ENCODE measurements around the gene C10orf105.

Gene C10orf105

DNA sequence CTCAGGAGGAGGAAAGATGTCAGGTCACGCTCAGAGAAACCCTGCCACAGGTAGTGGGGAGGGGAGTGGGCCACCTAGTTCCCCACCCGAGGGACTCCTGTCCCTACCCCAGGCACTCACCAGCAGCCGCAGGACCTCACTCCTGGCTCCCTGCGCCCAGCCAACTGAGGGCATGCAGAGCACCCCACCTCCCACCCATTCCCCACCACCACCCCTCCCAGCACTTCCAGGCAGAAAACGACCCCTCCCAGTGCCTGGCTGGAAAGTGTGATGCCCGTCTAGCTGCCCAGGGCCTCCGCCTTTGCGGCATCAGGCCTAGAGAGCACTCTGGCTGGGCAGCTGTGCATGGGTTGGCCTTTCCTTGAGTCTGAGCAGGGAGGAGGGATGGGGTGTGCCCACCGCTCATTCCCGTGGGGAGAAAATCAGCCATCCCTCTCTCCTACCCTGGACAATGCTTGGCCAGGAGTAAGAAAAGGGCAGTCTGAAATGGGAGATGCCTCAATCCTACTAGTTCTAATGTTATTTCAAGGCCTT is 1.3 kb downstream of the C10orf105 start:
- POLR2A ChIA-PET: no interaction called here
- Histone ChIP-seq H3K4me3 (ENCODE audit: control insufficient read depth in 1 of 7, extremely low read depth in 1 of 7, insufficient read depth in 4 of 7, low read depth in 2 of 7, low read length in 6 of 7) (no peak overlapping the region), H3K27me3 (replicated peaks in 2 of 5; ENCODE audit: control insufficient read depth in 4 of 5, insufficient read depth in 5 of 5, low read length in 4 of 5) (no peaks in the 10 kb centered on the region), H3K4me1 (ENCODE audit: control extremely low read depth in 1 of 4, control insufficient read depth in 4 of 4, insufficient read depth in 4 of 4, low read length in 3 of 4) (peaks cover 7 to 48% (median 31%) of the 10 kb centered on the region in 4 experiments), H3K9me3 (ENCODE audit: control extremely low read depth in 1 of 5, control insufficient read depth in 4 of 5, insufficient read depth in 2 of 5, low read depth in 1 of 5, low read length in 4 of 5) (no peaks in the 10 kb centered on the region), H3K27ac (ENCODE audit: insufficient read depth in 1 of 2, low read depth in 1 of 2, low read length in 2 of 2, poor library complexity in 1 of 2, severe bottlenecking in 2 of 2) (no peak overlapping the region), H3K36me3 (ENCODE audit: control insufficient read depth in 4 of 4, insufficient read depth in 4 of 4, low read length in 3 of 4) (no peaks in the 10 kb centered on the region)
- DNase-seq: no peak
- WGBS (ENCODE audit: insufficient coverage): 98% methylated on average over 5 of the region's 10 CpGs
- CTCF ChIA-PET: interaction anchor here (0.9 to 2.8 kb wide), 5 partner anchors 8 to 21 kb away, joined by 4 to 23 read pairs (median 6); no protein-coding TSS in a partner anchor

GRCh38 chr10:71717551-71717951 is 2.0 kb downstream of the C10orf105 start:
- H3K27me3 ChIP-seq (replicated peaks in 2 of 5; ENCODE audit: control insufficient read depth in 4 of 5, insufficient read depth in 5 of 5, low read length in 4 of 5): no peaks in the 10 kb centered on the region
- no peak for DNase-seq
- no peak overlapping the region for H3K27ac ChIP-seq (ENCODE audit: insufficient read depth in 1 of 2, low read depth in 1 of 2, low read length in 2 of 2, poor library complexity in 1 of 2, severe bottlenecking in 2 of 2)
- ChIA-PET POLR2A (no interaction called here), CTCF (interaction anchor here (0.6 to 2.8 kb wide), 5 partner anchors 8 to 111 kb away, joined by 3 to 23 read pairs (median 6); no protein-coding TSS in a partner anchor)
- H3K4me3 ChIP-seq (ENCODE audit: control insufficient read depth in 1 of 7, extremely low read depth in 1 of 7, insufficient read depth in 4 of 7, low read depth in 2 of 7, low read length in 6 of 7): no peak overlapping the region
- 91% methylated on average over 2 of the region's 2 CpGs for WGBS (ENCODE audit: insufficient coverage)
- peaks cover 7 to 48% (median 37%) of the 10 kb centered on the region in 4 experiments for H3K4me1 ChIP-seq (ENCODE audit: control extremely low read depth in 1 of 4, control insufficient read depth in 4 of 4, insufficient read depth in 4 of 4, low read length in 3 of 4)
- H3K9me3 ChIP-seq (ENCODE audit: control extremely low read depth in 1 of 5, control insufficient read depth in 4 of 5, insufficient read depth in 2 of 5, low read depth in 1 of 5, low read length in 4 of 5): no peaks in the 10 kb centered on the region
- H3K36me3 ChIP-seq (ENCODE audit: control insufficient read depth in 4 of 4, insufficient read depth in 4 of 4, low read length in 3 of 4): no peaks in the 10 kb centered on the region

DNA sequence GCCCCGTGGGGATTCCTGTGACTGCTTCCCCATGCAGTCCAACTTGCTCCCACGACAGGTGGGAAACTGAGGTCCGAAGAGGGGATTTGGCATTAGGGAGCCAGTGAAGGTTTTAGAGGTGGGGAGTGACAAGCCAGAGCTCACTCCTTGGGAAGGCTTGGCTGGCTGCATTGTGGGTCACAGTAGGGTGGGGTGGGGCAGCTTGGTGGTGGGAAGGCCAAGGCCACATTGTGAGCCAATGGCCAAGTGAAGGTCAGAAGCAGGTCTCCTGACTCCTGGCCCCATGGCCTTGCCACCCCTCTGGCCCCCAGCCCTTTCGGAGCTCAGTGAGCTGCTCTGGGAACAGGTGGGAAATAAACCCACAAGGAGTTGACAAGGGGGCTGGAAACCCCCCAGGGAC is 2.5 kb downstream of the C10orf105 start:
- Histone ChIP-seq H3K27me3 (replicated peaks in 2 of 5; ENCODE audit: control insufficient read depth in 4 of 5, insufficient read depth in 5 of 5, low read length in 4 of 5) (no peaks in the 10 kb centered on the region), H3K36me3 (ENCODE audit: control insufficient read depth in 4 of 4, insufficient read depth in 4 of 4, low read length in 3 of 4) (no peaks in the 10 kb centered on the region), H3K4me1 (ENCODE audit: control extremely low read depth in 1 of 4, control insufficient read depth in 4 of 4, insufficient read depth in 4 of 4, low read length in 3 of 4) (peaks cover 7 to 53% (median 38%) of the 10 kb centered on the region in 4 experiments), H3K9me3 (ENCODE audit: control extremely low read depth in 1 of 5, control insufficient read depth in 4 of 5, insufficient read depth in 2 of 5, low read depth in 1 of 5, low read length in 4 of 5) (no peaks in the 10 kb centered on the region), H3K27ac (ENCODE audit: insufficient read depth in 1 of 2, low read depth in 1 of 2, low read length in 2 of 2, poor library complexity in 1 of 2, severe bottlenecking in 2 of 2) (no peak overlapping the region), H3K4me3 (ENCODE audit: control insufficient read depth in 1 of 7, extremely low read depth in 1 of 7, insufficient read depth in 4 of 7, low read depth in 2 of 7, low read length in 6 of 7) (no peak overlapping the region)
- 86% methylated on average over 1 of the region's 4 CpGs for WGBS (ENCODE audit: insufficient coverage)
- ChIA-PET CTCF (interaction anchor here (0.6 to 6.2 kb wide), 7 partner anchors 9 to 111 kb away, joined by 3 to 32 read pairs (median 6); no protein-coding TSS in a partner anchor), POLR2A (no interaction called here)
- no peak for DNase-seq

DNA sequence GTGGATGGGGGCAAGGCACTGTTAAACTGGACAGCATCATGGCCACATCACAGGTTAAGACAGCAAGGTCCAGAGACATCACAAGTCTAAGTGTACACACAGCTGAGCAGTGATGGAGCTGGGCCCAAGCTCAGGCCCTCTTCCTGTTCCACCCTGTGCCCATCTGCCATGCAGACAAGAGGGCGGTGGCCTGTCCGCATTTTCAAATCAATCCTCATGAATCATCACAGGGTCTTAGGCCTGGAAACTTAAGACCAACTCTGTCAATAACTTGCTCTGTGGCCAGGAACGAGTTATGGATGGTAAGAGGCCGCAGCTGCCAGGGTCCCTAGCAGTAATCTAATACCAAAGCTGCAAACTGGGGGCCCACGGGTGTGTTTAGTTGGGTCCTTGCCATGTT is 3.2 kb downstream of the C10orf105 start:
- WGBS (ENCODE audit: insufficient coverage): 96% methylated on average over 3 of the region's 5 CpGs

GRCh38 chr10:71715860-71716259 is 3.7 kb downstream of the C10orf105 start:
- no peak overlapping the region for H3K4me3 ChIP-seq (ENCODE audit: control insufficient read depth in 1 of 7, extremely low read depth in 1 of 7, insufficient read depth in 4 of 7, low read depth in 2 of 7, low read length in 6 of 7)
- no peaks in the 10 kb centered on the region for H3K27me3 ChIP-seq (replicated peaks in 2 of 5; ENCODE audit: control insufficient read depth in 4 of 5, insufficient read depth in 5 of 5, low read length in 4 of 5)
- 95% methylated on average over 20 of the region's 20 CpGs for WGBS (ENCODE audit: insufficient coverage)
- no peak overlapping the region for H3K27ac ChIP-seq (ENCODE audit: insufficient read depth in 1 of 2, low read depth in 1 of 2, low read length in 2 of 2, poor library complexity in 1 of 2, severe bottlenecking in 2 of 2)
- CTCF ChIA-PET: interaction anchor here (1.1 to 6.2 kb wide), 7 partner anchors 9 to 97 kb away, joined by 3 to 32 read pairs (median 6); no protein-coding TSS in a partner anchor
- H3K9me3 ChIP-seq (ENCODE audit: control extremely low read depth in 1 of 5, control insufficient read depth in 4 of 5, insufficient read depth in 2 of 5, low read depth in 1 of 5, low read length in 4 of 5): no peaks in the 10 kb centered on the region
- no peak for DNase-seq
- H3K4me1 ChIP-seq (ENCODE audit: control extremely low read depth in 1 of 4, control insufficient read depth in 4 of 4, insufficient read depth in 4 of 4, low read length in 3 of 4): peaks cover 7 to 62% (median 38%) of the 10 kb centered on the region in 4 experiments
- POLR2A ChIA-PET: no interaction called here
- H3K36me3 ChIP-seq (ENCODE audit: control insufficient read depth in 4 of 4, insufficient read depth in 4 of 4, low read length in 3 of 4): no peaks in the 10 kb centered on the region

More for the DNA sequence above, 3.2 kb downstream of the C10orf105 start:
- Histone ChIP-seq H3K4me3 (ENCODE audit: control insufficient read depth in 1 of 7, extremely low read depth in 1 of 7, insufficient read depth in 4 of 7, low read depth in 2 of 7, low read length in 6 of 7) (no peak overlapping the region), H3K9me3 (ENCODE audit: control extremely low read depth in 1 of 5, control insufficient read depth in 4 of 5, insufficient read depth in 2 of 5, low read depth in 1 of 5, low read length in 4 of 5) (no peaks in the 10 kb centered on the region), H3K27me3 (replicated peaks in 2 of 5; ENCODE audit: control insufficient read depth in 4 of 5, insufficient read depth in 5 of 5, low read length in 4 of 5) (no peaks in the 10 kb centered on the region), H3K27ac (ENCODE audit: insufficient read depth in 1 of 2, low read depth in 1 of 2, low read length in 2 of 2, poor library complexity in 1 of 2, severe bottlenecking in 2 of 2) (no peak overlapping the region), H3K4me1 (ENCODE audit: control extremely low read depth in 1 of 4, control insufficient read depth in 4 of 4, insufficient read depth in 4 of 4, low read length in 3 of 4) (peaks cover 7 to 56% (median 38%) of the 10 kb centered on the region in 4 experiments), H3K36me3 (ENCODE audit: control insufficient read depth in 4 of 4, insufficient read depth in 4 of 4, low read length in 3 of 4) (no peaks in the 10 kb centered on the region)
- POLR2A ChIA-PET: no interaction called here
- no peak for DNase-seq
- CTCF ChIA-PET: interaction anchor here (1.1 to 6.2 kb wide), 8 partner anchors 9 to 96 kb away, joined by 3 to 32 read pairs (median 6); no protein-coding TSS in a partner anchor

- Histone ChIP-seq H3K4me1 (ENCODE audit: control extremely low read depth in 1 of 4, control insufficient read depth in 4 of 4, insufficient read depth in 4 of 4, low read length in 3 of 4) (peaks cover 7 to 63% (median 37%) of the 10 kb centered on the region in 4 experiments), H3K36me3 (ENCODE audit: control insufficient read depth in 4 of 4, insufficient read depth in 4 of 4, low read length in 3 of 4) (no peaks in the 10 kb centered on the region), H3K27me3 (replicated peaks in 2 of 5; ENCODE audit: control insufficient read depth in 4 of 5, insufficient read depth in 5 of 5, low read length in 4 of 5) (no peaks in the 10 kb centered on the region), H3K4me3 (ENCODE audit: control insufficient read depth in 1 of 7, extremely low read depth in 1 of 7, insufficient read depth in 4 of 7, low read depth in 2 of 7, low read length in 6 of 7) (no peak overlapping the region), H3K9me3 (ENCODE audit: control extremely low read depth in 1 of 5, control insufficient read depth in 4 of 5, insufficient read depth in 2 of 5, low read depth in 1 of 5, low read length in 4 of 5) (no peaks in the 10 kb centered on the region), H3K27ac (ENCODE audit: insufficient read depth in 1 of 2, low read depth in 1 of 2, low read length in 2 of 2, poor library complexity in 1 of 2, severe bottlenecking in 2 of 2) (no peak overlapping the region)
- ChIA-PET CTCF (interaction anchor here (0.9 to 6.2 kb wide), 7 partner anchors 9 to 402 kb away, joined by 3 to 41 read pairs (median 4); partner anchors contain the start of gene VSIR), POLR2A (no interaction called here)
- 83% methylated on average over 7 of the region's 8 CpGs for WGBS (ENCODE audit: insufficient coverage)
- DNase-seq: no peak
Observed at GRCh38 chr10:71715026-71715425, 4.6 kb downstream of the C10orf105 start.

DNA sequence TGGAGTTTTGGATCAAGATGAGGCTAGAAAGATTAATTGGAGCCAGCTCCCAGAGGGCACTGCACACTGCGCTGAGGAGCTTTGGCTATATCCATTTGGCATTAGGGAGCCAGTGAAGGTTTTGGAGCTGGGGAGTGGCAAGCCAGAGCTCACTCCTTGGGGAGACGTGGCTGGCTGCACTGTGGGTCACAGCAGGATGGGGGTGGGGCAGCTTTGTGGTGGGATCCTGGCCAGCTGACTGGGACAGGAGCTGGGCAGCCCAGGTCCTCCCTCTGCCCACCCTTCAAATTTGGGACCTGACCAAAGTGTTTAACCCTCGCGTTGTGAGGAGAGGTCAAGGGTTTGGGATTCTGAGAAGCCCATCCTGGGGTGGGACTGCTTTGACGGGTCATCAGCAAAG is 5.0 kb downstream of the C10orf105 start:
- Histone ChIP-seq H3K4me3 (ENCODE audit: control insufficient read depth in 1 of 7, extremely low read depth in 1 of 7, insufficient read depth in 4 of 7, low read depth in 2 of 7, low read length in 6 of 7) (peak overlapping the region in 1 of 7 experiments; percentile 15), H3K27me3 (replicated peaks in 2 of 5; ENCODE audit: control insufficient read depth in 4 of 5, insufficient read depth in 5 of 5, low read length in 4 of 5) (no peaks in the 10 kb centered on the region), H3K27ac (ENCODE audit: insufficient read depth in 1 of 2, low read depth in 1 of 2, low read length in 2 of 2, poor library complexity in 1 of 2, severe bottlenecking in 2 of 2) (peak overlapping the region in 1 of 2 experiments; percentile 52), H3K36me3 (ENCODE audit: control insufficient read depth in 4 of 4, insufficient read depth in 4 of 4, low read length in 3 of 4) (no peaks in the 10 kb centered on the region), H3K9me3 (ENCODE audit: control extremely low read depth in 1 of 5, control insufficient read depth in 4 of 5, insufficient read depth in 2 of 5, low read depth in 1 of 5, low read length in 4 of 5) (no peaks in the 10 kb centered on the region), H3K4me1 (ENCODE audit: control extremely low read depth in 1 of 4, control insufficient read depth in 4 of 4, insufficient read depth in 4 of 4, low read length in 3 of 4) (peaks cover 7 to 59% (median 37%) of the 10 kb centered on the region in 4 experiments)
- 91% methylated on average over 4 of the region's 5 CpGs for WGBS (ENCODE audit: insufficient coverage)
- DNase-seq: no peak
- CTCF ChIA-PET: interaction anchor here (0.9 to 6.2 kb wide), 7 partner anchors 8 to 401 kb away, joined by 3 to 41 read pairs (median 4); partner anchors contain the start of gene VSIR
- POLR2A ChIA-PET: no interaction called here
